Heart left ventricle (tissue), 13 donors: Measurements from ENCODE around the gene IST1.

ENCODE experiments used
- POLR2A ChIP-seq, 2 donors: fragments of 450-650 bp; IDR thresholded peaks; one replicate each; pipeline ENCODE4 v1.6.1; 2017; ENCODE audit warnings: antibody characterized with exemption in 2 of 2, mild to moderate bottlenecking in 2 of 2, moderate library complexity in 2 of 2
- TF ChIP-seq, protein P1 (sequence below), 12 donors: fragments of 200-600 bp; sonication (generic) in 4 of 12; IDR thresholded peaks; one replicate each; pipeline versions ENCODE4 v1.5.0 to v1.8.0; 2018 to 2022; ENCODE audit warnings: antibody characterized with exemption in 12 of 12, mild to moderate bottlenecking in 5 of 12
- donor health status: ischemic (EF 13 %, LVEDD 7.1; RV severe dilation, severe dysfunction).
- donor health status: DM: no; HTN: yes; CAD: no.
- donor health status: DM: no; HTN: no; CAD: no.
- donor health status: ischemic (EF 25% LVEDD 6.9; RV normal size, moderate dysfunction).
- donor health status: ischemic (EF 25% LVEDD 5.7; RV mildly dilated, moderate dysfunction).
- donor health status: ischemic (EF 35%, LVEDD 5.7; RV mildly dilated, moderate dysfunction).
- donor health status: nonischemic (EF 11% LVEDD 7.7; RV severe dilation, severe dysfunction).
- donor health status: DM: yes; HTN: yes; CAD: no.
- donor health status: PGD.
- donor health status: ischemic (EF 29% LVEDD 5.4; RV normal size, mild dysfunction).
- donor health status: nonischemic (EF 23%, LVEDD 6.1; RV moderate dilation, normal function).

- TF ChIP-seq, protein P1, sequence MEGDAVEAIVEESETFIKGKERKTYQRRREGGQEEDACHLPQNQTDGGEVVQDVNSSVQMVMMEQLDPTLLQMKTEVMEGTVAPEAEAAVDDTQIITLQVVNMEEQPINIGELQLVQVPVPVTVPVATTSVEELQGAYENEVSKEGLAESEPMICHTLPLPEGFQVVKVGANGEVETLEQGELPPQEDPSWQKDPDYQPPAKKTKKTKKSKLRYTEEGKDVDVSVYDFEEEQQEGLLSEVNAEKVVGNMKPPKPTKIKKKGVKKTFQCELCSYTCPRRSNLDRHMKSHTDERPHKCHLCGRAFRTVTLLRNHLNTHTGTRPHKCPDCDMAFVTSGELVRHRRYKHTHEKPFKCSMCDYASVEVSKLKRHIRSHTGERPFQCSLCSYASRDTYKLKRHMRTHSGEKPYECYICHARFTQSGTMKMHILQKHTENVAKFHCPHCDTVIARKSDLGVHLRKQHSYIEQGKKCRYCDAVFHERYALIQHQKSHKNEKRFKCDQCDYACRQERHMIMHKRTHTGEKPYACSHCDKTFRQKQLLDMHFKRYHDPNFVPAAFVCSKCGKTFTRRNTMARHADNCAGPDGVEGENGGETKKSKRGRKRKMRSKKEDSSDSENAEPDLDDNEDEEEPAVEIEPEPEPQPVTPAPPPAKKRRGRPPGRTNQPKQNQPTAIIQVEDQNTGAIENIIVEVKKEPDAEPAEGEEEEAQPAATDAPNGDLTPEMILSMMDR (IDR thresholded peaks at IDR 0.05) = no peak
- no peak for TF ChIP-seq POLR2A (IDR thresholded peaks at IDR 0.05)
Measured at GRCh38 chr16:71956486-71956885, 61.2 kb downstream of the IST1 start.
